ENCODE results near the gene CCDC71.

GRCh38 chr3:49140080-49140479, 26.1 kb downstream of the CCDC71 start:
- TF ChIP-seq CTCF (conservative IDR thresholded peaks at IDR 0.05 in 1 of 2, IDR thresholded peaks at IDR 0.05 in 1 of 2; ENCODE audit: extremely low read depth in 1 of 2, insufficient read depth in 1 of 2, low read depth in 1 of 2, low read length in 2 of 2): no peak
- TF ChIP-seq EZH2 (IDR thresholded peaks at IDR 0.05; ENCODE audit: borderline replicate concordance, low read length): no peak

All from mammary epithelial cell (primary cell).